NOMO-1 treated with DMSO at 0.1 percent for 48 hours (cell line): ENCODE measurements around the gene ITGB4.

ENCODE experiments used
- DNase-seq: peaks from one replicate; lab custom pipeline; 2025; ENCODE audit not compliant: unreplicated experiment; lab: John Stamatoyannopoulos, UW

Gene ITGB4

DNA sequence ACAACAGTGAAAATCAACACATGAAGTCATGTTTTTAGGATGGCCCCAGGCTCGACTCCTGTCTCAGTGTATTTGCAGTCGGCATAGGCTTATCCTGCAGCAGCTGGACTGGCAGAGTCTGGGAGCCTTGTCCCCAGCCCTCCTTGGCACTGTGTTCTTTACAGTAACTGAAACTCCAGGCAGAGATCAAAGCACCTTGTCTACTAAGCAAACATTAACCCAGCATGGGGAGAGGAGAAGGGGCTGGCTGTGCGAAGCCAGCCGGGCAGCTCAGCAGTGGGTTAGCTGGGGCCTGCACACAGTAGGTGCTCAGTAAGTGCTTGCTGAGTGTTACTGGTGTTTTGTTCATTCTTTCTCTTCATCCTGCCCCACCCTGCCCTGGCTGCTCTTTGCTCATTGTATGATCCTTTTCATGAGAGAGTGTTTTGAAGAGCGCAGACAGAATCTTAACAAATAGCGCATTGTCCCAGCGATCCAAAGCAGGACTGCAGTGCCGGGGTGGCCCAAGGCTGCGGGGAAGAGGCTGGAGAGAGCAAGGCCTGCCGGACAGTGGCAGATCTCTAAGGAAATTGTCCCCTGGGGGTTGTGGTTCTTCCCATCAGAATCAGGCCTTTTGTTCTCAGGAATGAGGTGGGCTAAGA, 23.5 kb upstream of the ITGB4 start:
- DNase-seq = no peak

GRCh38 chr17:75698659-75699058, 22.6 kb upstream of the ITGB4 start:
- no peak for DNase-seq

DNA sequence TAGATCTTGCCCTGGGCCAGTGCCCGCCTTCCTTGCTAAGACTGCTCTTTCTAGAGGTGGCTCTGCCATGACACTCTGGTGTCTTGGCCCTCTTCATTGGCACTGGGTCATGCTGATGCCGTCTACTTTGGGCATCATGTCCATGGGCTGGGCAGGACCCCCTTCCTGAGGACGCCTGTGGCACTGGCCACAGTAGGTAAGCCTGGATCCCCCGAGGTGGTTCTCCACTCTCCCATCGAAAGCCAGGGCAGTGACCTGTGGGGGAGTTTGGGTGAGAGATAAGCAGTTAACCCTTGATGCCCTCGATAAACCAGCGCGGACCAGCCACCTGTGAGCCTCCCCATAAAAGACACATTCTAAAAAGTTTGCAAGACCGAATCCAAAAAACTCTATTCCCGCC, 20.0 kb upstream of the ITGB4 start:
- no peak for DNase-seq

DNA sequence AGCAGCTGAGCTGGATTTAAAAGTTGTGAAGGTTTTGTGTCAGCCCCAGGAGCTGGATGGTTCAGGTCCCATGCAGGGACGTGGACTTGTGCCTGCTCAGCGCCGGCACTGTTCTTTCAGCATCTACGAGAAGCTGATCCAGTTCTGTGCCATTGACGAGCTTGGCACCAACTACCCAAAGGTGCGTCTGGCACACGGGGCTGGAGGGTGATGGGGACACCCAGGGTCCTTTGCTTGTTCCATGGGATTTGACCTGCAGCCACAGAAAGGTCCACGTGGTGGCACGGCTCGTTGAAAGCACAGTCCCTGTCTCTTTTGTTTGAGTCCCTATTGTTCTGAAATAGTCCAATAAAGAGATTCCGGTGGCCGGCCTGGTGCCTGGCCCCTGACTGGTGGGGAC, 18.1 kb upstream of the ITGB4 start:
- no peak for DNase-seq

GRCh38 chr17:75703591-75703990, 17.7 kb upstream of the ITGB4 start:
- no peak for DNase-seq

GRCh38 chr17:75704963-75705875, 16.0 kb upstream of the ITGB4 start:
- no peak for DNase-seq

DNA sequence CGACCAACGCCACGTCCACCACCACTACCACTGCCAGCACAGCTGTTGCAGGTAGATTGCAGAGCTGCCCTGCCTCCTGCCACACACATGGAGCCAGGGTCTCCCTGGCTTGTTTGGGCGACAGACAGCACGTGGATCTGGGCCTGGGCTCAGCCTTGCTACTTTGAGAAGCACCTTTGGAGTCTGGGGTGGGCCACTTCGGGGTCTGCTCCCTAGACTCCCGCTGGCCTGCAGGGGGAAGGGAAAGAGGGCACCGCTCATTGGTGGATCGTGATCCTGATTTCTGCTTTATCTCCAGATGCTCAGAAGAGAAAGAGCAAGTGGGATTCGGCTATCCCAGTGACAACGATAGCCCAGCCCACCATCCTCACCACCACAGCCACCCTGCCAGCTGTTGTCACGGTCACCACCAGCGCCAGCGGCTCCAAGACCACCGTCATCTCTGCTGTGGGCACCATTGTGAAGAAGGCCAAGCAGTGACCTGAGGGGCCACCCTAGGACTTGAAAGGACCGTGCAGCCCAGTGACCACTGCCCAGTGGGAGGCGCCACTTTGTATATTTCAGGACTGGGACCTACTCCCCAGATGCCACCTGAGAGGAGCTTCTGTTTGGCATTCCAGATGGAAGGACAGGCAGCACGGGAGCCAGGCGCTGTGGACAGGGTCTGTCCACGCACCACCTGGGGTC, 15.1 kb upstream of the ITGB4 start:
- no peak for DNase-seq

DNA sequence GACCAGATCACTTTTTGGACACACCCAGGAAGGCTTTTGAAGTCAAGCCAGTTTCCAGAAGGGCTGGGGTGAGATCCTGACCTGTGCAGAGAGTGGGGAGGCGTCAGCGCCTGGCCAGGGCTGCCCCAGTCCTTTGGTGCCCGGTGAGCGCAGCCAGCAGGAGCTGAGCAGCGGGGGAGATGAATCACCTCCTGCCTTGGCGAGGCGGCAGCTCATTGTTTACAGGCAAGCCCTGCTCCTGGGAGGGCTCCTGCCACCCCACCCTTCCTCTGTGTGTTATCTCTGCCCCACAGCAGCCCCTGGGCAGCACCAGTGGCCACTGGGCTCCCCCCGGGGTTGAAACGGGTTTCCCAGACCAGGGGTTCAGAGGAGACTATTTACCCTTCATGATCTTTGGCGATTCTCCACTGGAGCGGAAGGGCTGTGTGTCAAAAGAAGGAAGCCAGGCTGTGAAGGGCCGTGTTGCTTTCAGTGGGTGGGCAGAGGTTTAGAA, 14.1 kb upstream of the ITGB4 start:
- DNase-seq = no peak

GRCh38 chr17:75712446-75712845, 8.8 kb upstream of the ITGB4 start:
- no peak for DNase-seq

- no peak for DNase-seq
Measured at GRCh38 chr17:75719732-75720131, 1.5 kb upstream of the ITGB4 start.

DNA sequence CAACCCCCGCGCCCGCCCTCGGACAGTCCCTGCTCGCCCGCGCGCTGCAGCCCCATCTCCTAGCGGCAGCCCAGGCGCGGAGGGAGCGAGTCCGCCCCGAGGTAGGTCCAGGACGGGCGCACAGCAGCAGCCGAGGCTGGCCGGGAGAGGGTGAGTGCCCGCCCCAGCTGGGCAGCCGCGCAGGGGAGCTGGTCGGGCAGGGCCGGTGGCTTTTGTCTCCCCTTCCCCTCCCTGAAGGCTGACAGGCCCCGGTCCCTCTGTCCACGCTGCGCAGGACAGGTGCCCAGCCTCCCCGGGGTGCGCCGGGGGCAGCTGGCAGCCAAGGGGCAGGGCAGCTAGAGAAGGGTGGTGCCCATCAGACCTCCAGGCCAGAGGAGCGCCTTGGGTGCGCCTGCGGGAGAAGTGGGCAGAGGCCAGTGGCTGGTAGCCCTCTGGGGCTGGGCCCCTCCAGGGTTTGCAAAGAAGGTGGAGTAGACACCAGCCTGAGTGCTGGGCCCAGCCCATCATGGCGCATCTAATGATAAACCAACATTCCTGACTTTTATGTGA, 278 bp downstream of the ITGB4 start:
- DNase-seq = no peak

DNA sequence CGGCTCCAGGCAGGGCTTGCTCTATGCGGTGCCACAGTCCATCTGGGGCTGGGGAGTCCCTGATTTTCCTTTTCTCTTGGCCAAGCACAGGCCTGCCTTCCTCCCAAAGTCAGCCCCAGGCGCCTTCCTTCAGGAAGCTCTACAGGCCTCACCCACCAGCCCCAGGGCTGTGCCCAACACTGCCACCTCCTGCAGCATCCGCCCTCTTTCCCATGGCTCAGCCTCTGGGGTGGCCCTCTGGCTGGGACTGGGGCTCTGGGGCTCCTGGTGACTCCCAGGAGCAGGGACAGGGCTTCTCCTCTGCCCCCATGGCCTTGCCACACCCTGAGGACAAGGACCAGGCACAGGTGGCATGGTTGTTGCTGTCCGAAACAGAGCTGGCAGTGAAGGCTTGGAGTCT, 817 bp downstream of the ITGB4 start:
- DNase-seq = no peak

DNA sequence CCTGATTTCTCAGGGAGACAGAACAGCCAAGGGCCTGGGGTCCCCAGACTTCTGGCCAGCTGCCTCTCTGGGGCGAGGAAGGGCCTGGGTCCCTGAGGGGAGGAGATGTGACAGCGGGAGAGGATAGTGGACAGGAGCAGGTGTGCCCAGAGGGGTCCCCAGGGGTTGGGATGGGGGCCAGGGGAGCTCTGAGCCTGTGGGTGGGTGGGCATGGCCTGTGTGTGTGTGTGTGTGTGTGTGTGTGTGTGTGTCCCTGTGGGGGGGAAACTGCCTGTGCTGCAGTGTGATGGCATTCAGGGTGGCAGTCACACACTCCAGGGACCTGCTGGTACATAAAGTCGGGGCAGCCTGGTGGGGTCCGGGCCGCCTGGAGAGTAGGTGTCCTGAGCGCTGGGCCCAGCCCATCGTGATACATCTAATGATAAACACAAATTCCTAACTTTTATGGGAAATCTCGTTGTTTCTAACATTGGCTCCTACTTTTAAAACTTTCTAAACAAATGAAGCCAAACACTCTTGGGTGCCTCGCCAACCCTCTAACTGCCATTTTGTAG, 1.4 kb downstream of the ITGB4 start:
- no peak for DNase-seq

DNA sequence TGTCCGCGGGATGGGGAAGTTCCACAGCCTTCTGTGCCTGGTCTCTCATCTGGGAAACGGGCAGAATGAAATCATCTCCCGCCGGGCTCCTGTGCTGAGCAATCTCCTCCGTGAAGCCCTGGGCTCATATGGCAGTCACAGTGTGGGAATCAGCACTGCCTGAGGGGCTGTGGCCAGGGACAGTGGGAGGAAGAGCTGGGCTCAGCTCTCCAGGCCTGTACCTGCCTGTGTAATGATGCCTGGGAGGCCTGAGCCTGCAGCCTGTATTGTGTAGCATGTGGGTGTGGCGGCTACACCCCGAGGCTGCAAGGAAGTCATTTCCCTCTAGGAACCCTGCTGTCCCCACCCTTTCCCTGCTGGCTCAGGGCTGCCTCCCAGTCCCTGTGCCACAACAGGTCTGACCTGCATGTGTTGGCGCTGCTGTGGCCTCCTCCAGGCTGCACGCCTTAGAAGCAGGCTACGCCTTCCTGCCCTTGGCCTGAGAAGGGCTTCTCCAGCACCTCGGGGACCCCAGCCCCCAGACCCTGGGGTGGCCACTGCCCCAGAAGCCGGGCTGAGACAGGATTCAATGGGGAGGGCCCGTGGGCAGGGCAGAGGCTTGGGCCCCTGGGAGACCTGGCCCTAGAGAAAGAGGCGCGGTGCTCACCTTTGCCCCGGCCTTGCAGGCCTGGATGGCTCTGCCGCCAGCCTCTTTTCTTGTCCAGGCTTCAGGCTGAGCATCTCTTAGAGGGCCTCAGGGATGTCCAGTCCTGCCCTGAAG, 2.1 kb downstream of the ITGB4 start:
- no peak for DNase-seq

DNA sequence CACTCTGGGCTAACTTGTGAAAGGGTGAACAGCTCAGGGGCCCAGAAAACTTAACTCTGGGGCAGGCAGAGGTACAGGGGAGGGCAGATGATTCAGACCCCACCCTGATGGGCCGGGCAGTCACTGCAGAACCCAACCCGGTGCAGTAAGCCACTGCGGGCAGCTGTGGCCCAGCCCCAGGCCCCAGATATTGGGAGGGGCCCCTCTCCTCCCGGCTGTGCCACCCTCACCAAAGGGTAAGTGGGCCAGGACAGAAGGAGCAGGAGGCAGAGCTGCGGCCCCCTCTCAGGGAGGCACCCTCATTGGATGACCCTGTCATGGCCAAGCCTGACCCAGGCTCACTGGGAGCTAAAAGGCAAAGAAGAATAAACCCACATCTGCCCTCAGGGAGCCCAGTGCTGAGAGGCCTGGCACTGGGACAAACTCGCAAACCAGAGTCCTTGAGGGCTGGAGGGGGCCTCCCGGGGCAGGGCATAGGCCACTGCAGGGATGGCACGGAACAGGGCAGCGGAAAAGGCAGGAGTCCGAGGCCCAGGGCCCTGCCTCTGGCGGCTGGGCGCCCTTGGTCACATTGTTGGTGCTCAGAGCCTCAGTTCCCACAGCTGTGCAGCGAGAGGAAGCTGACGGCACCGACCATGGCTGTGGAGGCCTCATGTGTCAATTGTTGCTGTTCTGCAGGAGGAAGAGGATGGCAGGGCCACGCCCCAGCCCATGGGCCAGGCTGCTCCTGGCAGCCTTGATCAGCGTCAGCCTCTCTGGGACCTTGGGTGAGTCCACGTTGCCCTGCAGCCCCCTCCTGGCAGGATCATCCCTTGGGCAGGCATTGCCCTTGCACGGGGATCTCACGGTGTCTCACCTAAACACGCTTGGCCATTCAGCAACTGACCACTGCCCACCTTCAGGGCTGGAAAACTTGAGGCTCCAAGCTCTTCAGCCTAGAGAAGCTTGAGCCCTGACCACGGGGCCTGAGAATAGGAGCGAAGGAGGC, 3.1 kb downstream of the ITGB4 start:
- DNase-seq = no peak

- DNase-seq = no peak
Measured at GRCh38 chr17:75725504-75725903, 4.2 kb downstream of the ITGB4 start.

GRCh38 chr17:75727391-75727790, 6.1 kb downstream of the ITGB4 start:
- DNase-seq = no peak

GRCh38 chr17:75729351-75729750, 8.1 kb downstream of the ITGB4 start:
- no peak for DNase-seq

DNA sequence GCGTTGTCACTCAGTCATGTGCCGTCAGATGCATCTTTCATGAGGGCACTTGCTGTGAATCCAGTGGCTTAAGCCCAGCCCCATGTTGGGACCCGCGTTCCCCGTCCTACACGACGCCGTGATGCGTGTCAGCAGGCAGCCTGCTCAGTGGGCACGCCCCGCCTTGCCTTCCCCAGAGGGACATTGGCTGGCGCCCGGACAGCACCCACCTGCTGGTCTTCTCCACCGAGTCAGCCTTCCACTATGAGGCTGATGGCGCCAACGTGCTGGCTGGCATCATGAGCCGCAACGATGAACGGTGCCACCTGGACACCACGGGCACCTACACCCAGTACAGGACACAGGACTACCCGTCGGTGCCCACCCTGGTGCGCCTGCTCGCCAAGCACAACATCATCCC, 8.8 kb downstream of the ITGB4 start:
- no peak for DNase-seq
